PC-3 (cell line): ENCODE results near the gene GTSF1L.

ENCODE experiments used
- CTCF ChIP-seq: fragments of 300-600 bp; sonication (generic); conservative IDR thresholded peaks from 2 replicates; pipeline ENCODE4 v1.5.1; 2017; ENCODE audit warnings: antibody characterized with exemption, low read depth, mild to moderate bottlenecking, low read length
- EZH2 ChIP-seq: fragments of 300-600 bp; sonication (generic); IDR thresholded peaks from one replicate; pipeline ENCODE4 v1.6.1; 2017; ENCODE audit warnings: antibody characterized with exemption, mild to moderate bottlenecking, low read length; ENCODE audit not compliant: unreplicated experiment
- EZH2phosphoT487 ChIP-seq: fragments of 300-600 bp; sonication (generic); IDR thresholded peaks from 2 replicates; pipeline ENCODE4 v1.6.1; 2018; ENCODE audit warnings: mild to moderate bottlenecking, antibody characterized with exemption, low read length, borderline replicate concordance

DNA sequence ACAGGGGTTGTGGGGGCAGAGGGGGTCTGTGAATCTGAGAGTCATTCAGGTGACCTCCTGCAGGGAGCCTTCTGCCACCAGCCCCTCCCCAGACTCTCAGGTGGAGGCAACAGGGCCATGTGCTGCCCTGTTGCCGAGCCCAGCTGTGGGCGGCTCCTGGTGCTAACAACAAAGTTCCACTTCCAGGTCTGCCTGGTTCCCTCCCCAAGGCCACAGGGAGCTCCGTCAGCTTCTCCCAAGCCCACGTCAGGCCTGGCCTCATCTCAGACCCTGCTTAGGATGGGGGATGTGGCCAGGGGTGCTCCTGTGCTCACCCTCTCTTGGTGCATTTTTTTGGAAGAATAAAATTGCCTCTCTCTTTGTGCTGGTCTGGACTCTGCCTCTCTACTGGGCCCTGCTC, 10.7 kb downstream of the GTSF1L start:
- TF ChIP-seq CTCF (no peak), EZH2 (no peak), EZH2phosphoT487 (no peak)
